Common myeloid progenitor, CD34-positive (primary cell): ENCODE data around the gene MYRIP.

Experiments
- CTCF ChIA-PET: fragments of 350-600 bp; sonication (Branson Sonifier 250); formaldehyde crosslinking; loops from one replicate; lab custom pipeline; 2021; ENCODE audit warnings: antibody characterized with exemption; lab: Charles Lee
- POLR2A ChIA-PET: fragments of 350-600 bp; sonication (Branson Sonifier 250); formaldehyde crosslinking; loops from one replicate; lab custom pipeline; 2021; ENCODE audit warnings: antibody characterized with exemption; lab: Charles Lee
- DNase-seq, 3 donors: peaks; one replicate each; pipeline versions ENCODE4 v3.0.0 to v3.0.0-alpha.2; 2013
- H3K27ac ChIP-seq, 2 experiments: 1 replicate in 1 of 2; 2 replicates in 1 of 2; pipeline ENCODE4 v1.7.0; 2013; ENCODE audit warnings: inconsistent platforms in 2 of 2, low read length in 2 of 2, mild to moderate bottlenecking in 2 of 2, low read depth in 1 of 2, moderate library complexity in 1 of 2; ENCODE audit not compliant: severe bottlenecking in 2 of 2, insufficient read depth in 1 of 2, poor library complexity in 1 of 2
- H3K27me3 ChIP-seq, 5 experiments: replicated peaks in 2 of 5; 1 replicate in 3 of 5; 2 replicates in 2 of 5; pipeline versions ENCODE4 v1.6.1 to v1.7.0; 2013; ENCODE audit warnings: low read length in 4 of 5, mild to moderate bottlenecking in 2 of 5, moderate library complexity in 2 of 5, inconsistent platforms in 1 of 5; ENCODE audit not compliant: insufficient read depth in 5 of 5, control insufficient read depth in 4 of 5
- H3K36me3 ChIP-seq, 4 experiments: 1 replicate in 2 of 4; 2 replicates in 2 of 4; pipeline versions ENCODE4 v1.6.1 to v1.7.0; 2013; ENCODE audit warnings: low read length in 3 of 4, control low read depth in 1 of 4, mild to moderate bottlenecking in 1 of 4; ENCODE audit not compliant: control insufficient read depth in 4 of 4, insufficient read depth in 4 of 4
- H3K4me1 ChIP-seq, 4 experiments: 1 replicate in 3 of 4; 2 replicates in 1 of 4; pipeline versions ENCODE4 v1.6.1 to v1.7.1; 2013; ENCODE audit warnings: low read length in 3 of 4, mild to moderate bottlenecking in 3 of 4, control low read depth in 1 of 4, inconsistent platforms in 1 of 4, moderate library complexity in 1 of 4; ENCODE audit not compliant: control insufficient read depth in 4 of 4, insufficient read depth in 4 of 4; ENCODE audit errors: control extremely low read depth in 1 of 4
- H3K4me3 ChIP-seq, 7 experiments: 1 replicate in 4 of 7; 2 replicates in 3 of 7; pipeline versions ENCODE4 v1.5.1 to v1.7.0; 2013; ENCODE audit warnings: mild to moderate bottlenecking in 7 of 7, low read length in 6 of 7, moderate library complexity in 6 of 7, inconsistent platforms in 2 of 7, low read depth in 2 of 7, control low read depth in 1 of 7; ENCODE audit not compliant: insufficient read depth in 4 of 7, control insufficient read depth in 1 of 7; ENCODE audit errors: extremely low read depth in 1 of 7
- H3K9me3 ChIP-seq, 5 experiments: 1 replicate in 4 of 5; 2 replicates in 1 of 5; pipeline versions ENCODE4 v1.6.1 to v1.7.1; 2013; ENCODE audit warnings: low read length in 4 of 5, mild to moderate bottlenecking in 2 of 5, inconsistent platforms in 1 of 5, low read depth in 1 of 5, moderate library complexity in 1 of 5; ENCODE audit not compliant: control insufficient read depth in 4 of 5, insufficient read depth in 2 of 5; ENCODE audit errors: control extremely low read depth in 1 of 5
- WGBS: methylation state at CpG from one replicate; pipeline ENCODE4 v1.1.5; 2013; ENCODE audit not compliant: insufficient coverage; 5-methylcytosine and 5-hydroxymethylcytosine counted together

Gene MYRIP

GRCh38 chr3:40047406-40047805 lies 238.0 kb downstream of the MYRIP start:
- H3K4me1 ChIP-seq, result no peaks in the 10 kb centered on the region
- CTCF ChIA-PET, result no interaction called here
- H3K27me3 ChIP-seq, result peaks cover 0 to 6% (median 0%) of the 10 kb centered on the region in 5 experiments
- no CpG with 5 or more reads among the region's 2 CpGs for WGBS
- POLR2A ChIA-PET, result no interaction called here
- no peaks in the 10 kb centered on the region for H3K36me3 ChIP-seq
- H3K4me3 ChIP-seq, result no peak overlapping the region
- no peak overlapping the region for H3K27ac ChIP-seq
- peaks cover 0 to 16% (median 1%) of the 10 kb centered on the region in 5 experiments for H3K9me3 ChIP-seq
- DNase-seq, result no peak

GRCh38 chr3:40053663-40054062 lies 244.3 kb downstream of the MYRIP start:
- H3K27ac ChIP-seq, result no peak overlapping the region
- DNase-seq, result no peak
- CTCF ChIA-PET, result no interaction called here

DNA sequence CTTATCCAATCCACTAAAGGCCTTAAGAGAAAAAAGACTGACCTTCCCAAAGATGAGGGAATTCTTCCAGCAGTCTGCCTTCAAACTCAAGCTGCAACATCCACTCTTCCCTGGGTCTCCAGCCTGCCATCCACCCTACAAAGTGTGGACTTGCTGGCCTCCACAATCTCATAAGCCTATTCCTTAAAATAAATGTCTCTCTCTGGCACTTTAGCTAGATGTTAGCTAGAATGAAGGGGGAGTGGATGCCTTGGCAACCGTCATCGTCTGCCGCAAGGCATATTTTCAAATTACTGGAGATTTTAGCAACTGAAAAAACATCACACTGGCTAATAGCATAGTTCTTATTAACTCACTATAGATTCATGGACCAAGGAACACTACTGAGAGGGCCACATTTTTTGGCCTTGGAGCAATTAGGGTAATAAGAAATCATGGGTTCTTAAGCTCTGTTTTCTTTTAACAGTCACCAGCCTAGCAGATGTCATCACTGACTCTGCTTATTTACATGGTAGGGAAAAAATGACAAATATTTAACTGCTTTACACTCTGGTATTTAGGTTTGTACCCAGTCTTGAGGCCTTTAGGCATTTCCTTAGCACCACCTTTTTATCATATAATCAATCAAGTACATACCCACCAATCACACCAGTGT lies 245.3 kb downstream of the MYRIP start:
- Histone ChIP-seq H3K4me1 (no peaks in the 10 kb centered on the region), H3K4me3 (no peak overlapping the region), H3K27ac (no peak overlapping the region), H3K27me3 (no peaks in the 10 kb centered on the region), H3K36me3 (no peaks in the 10 kb centered on the region), H3K9me3 (peaks cover 0 to 11% (median 0%) of the 10 kb centered on the region in 5 experiments)
- ChIA-PET CTCF (no interaction called here), POLR2A (no interaction called here)
- DNase-seq, result no peak
- whole genome bisulfite sequencing, result 100% methylated on average over 3 of the region's 3 CpGs

More at GRCh38 chr3:40053663-40054062, 244.3 kb downstream of the MYRIP start:
- H3K4me3 ChIP-seq, result no peak overlapping the region
- H3K36me3 ChIP-seq, result no peaks in the 10 kb centered on the region
- 100% methylated on average over 1 of the region's 1 CpG for WGBS
- no peaks in the 10 kb centered on the region for H3K27me3 ChIP-seq
- POLR2A ChIA-PET, result no interaction called here
- H3K9me3 ChIP-seq, result peaks cover 0 to 16% (median 0%) of the 10 kb centered on the region in 5 experiments
- no peaks in the 10 kb centered on the region for H3K4me1 ChIP-seq

- Histone ChIP-seq H3K4me3 (no peak overlapping the region), H3K36me3 (no peaks in the 10 kb centered on the region), H3K4me1 (no peaks in the 10 kb centered on the region), H3K27me3 (no peaks in the 10 kb centered on the region), H3K27ac (no peak overlapping the region), H3K9me3 (peaks cover 0 to 4% (median 0%) of the 10 kb centered on the region in 5 experiments)
- ChIA-PET POLR2A (no interaction called here), CTCF (interaction anchor here (0.8 kb wide), 1 partner anchor 13 kb away, joined by 3 read pairs; no protein-coding TSS in a partner anchor)
- no peak for DNase-seq
- 100% methylated on average over 1 of the region's 1 CpG for WGBS
Observed at GRCh38 chr3:40055361-40055760, 246.0 kb downstream of the MYRIP start.

- Histone ChIP-seq H3K4me1 (no peaks in the 10 kb centered on the region), H3K27me3 (no peaks in the 10 kb centered on the region), H3K27ac (no peak overlapping the region), H3K9me3 (peaks cover 0 to 3% (median 0%) of the 10 kb centered on the region in 5 experiments), H3K36me3 (no peaks in the 10 kb centered on the region), H3K4me3 (no peak overlapping the region)
- no peak for DNase-seq
- POLR2A ChIA-PET, result no interaction called here
- WGBS, result no CpG with 5 or more reads among the region's 3 CpGs
- CTCF ChIA-PET, result interaction anchor here (0.8 kb wide), 1 partner anchor 13 kb away, joined by 3 read pairs; no protein-coding TSS in a partner anchor
Observed at GRCh38 chr3:40055956-40056355, 246.5 kb downstream of the MYRIP start.

- WGBS, result 100% methylated on average over 2 of the region's 2 CpGs
- no peak for DNase-seq
- ChIA-PET CTCF (interaction anchor here (0.6 to 1.0 kb wide), 2 partner anchors 19 to 269 kb away, joined by 3 read pairs; no protein-coding TSS in a partner anchor), POLR2A (no interaction called here)
- H3K4me3 ChIP-seq, result no peak overlapping the region
- H3K27ac ChIP-seq, result no peak overlapping the region
- no peaks in the 10 kb centered on the region for H3K27me3 ChIP-seq
- no peaks in the 10 kb centered on the region for H3K36me3 ChIP-seq
- no peaks in the 10 kb centered on the region for H3K9me3 ChIP-seq
- H3K4me1 ChIP-seq, result no peaks in the 10 kb centered on the region
Observed at GRCh38 chr3:40057077-40057476, 247.7 kb downstream of the MYRIP start.

DNA sequence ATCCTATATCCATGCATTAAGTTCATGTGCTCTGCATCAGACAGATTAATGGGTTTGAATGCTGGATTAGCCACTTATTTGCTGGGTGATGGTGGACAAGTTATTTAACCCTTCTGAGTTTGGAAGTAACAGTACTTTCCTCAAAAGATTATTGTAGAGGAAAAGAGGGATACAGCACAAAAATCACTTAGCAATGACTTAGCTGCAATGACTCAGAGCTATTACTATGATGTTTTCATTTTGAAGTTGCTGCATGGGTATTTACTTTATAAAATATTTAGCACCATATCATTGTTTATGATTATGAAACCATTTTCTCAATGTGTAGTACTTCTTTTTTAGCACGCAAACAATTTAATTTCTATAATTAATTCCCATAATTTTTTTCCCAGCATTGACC lies 248.4 kb downstream of the MYRIP start:
- Histone ChIP-seq H3K4me3 (no peak overlapping the region), H3K27me3 (no peaks in the 10 kb centered on the region), H3K27ac (no peak overlapping the region), H3K36me3 (no peaks in the 10 kb centered on the region), H3K9me3 (no peaks in the 10 kb centered on the region), H3K4me1 (no peaks in the 10 kb centered on the region)
- ChIA-PET CTCF (no interaction called here), POLR2A (no interaction called here)
- DNase-seq, result no peak
- no CpG with 5 or more reads among the region's 1 CpG for WGBS
